GM19372 (cell line): ENCODE results near the gene CEACAM21.

Experiments
- ATAC-seq: cut with Tn5 transposase; IDR thresholded peaks from one replicate; pipeline ENCODE4 v1.9.1; 2021; ENCODE audit warnings: mild to moderate bottlenecking, low read depth, moderate library complexity; ENCODE audit not compliant: unreplicated experiment

The CEACAM21 gene

DNA sequence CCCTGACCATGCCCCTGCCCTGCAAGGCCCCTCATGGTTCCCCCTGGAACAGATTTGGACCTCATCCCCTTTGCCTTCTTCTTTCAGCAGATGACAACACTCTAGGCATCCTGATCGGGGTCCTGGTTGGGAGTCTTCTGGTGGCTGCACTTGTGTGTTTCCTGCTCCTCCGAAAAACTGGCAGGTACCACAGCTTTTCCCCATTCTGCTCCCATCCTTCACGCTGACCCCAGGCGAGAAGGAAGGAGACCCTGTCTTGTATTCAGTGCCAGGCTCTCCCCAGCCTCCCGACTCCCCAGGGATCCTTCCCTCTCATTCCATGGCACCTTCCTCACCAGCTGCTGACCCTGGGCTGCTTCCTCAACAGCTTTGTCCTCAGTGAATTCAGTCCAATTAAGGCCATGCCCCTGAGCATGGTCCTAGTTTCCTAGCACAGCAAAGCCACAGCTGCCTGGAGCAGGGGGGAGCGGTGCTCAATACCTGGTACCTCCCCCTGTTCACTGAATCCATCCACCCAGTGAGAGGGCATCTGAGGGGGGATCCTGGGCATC is 8.4 kb downstream of the CEACAM21 start:
- no peak for ATAC-seq

DNA sequence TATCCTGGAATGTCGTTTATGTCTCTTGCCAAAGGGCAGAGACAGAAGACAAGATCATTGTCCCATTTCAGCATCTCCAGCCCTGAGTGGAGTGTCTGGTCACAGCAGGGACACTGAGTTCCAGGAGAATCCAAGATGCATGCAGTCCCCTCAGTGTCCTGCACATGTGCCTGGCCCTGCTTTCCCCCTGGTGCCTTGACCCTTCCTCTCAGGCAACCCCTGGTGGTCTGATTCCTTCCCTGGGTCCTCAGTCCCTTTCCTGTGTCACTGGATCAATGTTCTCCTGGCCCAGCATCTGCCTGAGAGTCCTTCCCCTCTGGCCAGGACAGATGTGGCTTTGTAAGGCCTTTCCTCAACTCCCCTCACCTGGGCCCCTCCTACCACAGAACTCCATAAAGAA is 9.0 kb downstream of the CEACAM21 start:
- no peak for ATAC-seq

DNA sequence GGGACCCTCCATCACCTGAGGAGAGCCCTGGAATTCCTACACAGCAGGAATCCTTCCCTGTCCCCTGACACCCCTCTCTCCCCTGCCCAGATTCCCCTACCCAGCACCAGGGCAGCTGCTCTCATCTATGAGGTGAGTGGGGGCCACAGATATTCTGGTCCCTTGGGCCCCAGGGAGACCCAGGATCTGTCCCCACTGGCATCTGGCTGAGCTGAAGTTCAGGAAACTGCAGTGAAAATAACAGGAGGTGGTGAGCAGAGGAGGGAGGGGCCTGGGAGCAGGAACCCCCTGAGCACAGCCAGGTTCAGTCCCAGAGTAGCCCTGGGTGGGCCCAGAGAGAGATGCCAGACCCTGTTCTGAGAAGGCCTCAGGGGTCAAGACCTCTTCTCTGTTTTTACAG is 10.1 kb downstream of the CEACAM21 start:
- ATAC-seq: no peak

DNA sequence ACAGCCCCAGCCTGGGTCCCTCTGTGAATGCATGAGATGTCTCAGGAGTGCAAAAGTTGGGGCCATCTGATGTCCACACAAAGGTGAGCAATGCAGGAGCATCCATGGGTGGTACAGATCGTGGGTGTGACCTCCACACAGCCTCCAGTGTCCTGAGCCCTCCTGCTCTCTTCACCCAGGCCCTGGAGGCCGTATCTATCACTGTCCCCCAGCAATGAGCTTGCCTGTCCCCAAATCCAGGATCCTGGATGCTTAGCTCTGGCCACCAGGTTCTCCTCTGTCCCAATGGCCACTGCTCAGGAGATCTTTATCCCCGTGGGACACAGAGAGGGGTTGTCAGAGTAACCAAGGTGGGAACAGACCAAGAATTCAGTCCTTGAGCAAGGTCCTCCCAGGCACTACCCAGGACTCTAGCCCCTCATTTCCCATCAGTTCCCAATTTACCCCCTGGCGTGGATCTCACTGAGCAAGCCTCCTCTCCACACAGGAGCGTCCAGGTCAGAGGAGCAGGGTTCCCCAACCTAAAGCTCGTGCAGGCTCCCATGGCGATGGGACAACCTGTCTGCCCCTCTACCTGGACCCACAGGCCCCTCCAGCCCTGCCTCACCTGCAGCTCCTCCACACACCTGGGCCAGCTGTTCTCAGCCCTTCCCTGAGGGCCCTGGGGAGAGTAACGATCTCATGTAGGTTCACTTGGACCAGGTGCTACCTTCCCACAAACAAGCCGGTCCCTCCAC is 11.3 kb downstream of the CEACAM21 start:
- no peak for ATAC-seq

DNA sequence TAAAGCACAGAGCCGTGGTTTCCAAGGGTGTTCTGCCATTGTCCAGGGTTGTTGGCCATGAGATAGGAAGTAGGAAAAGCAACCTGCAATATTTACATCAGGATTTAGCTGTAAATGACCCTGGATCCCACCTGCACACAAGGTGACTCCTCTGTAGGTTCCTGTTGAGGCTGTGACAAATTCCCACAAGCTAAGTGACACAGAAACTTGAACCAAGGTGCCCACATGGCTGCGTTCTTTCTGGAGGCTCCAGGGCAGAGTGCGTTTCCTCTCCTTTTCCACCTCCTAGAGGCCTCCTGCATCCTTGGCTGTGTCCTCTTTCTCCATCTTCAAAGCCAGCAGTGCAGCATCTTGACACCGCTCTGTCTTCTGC is 11.9 kb downstream of the CEACAM21 start:
- ATAC-seq: no peak

DNA sequence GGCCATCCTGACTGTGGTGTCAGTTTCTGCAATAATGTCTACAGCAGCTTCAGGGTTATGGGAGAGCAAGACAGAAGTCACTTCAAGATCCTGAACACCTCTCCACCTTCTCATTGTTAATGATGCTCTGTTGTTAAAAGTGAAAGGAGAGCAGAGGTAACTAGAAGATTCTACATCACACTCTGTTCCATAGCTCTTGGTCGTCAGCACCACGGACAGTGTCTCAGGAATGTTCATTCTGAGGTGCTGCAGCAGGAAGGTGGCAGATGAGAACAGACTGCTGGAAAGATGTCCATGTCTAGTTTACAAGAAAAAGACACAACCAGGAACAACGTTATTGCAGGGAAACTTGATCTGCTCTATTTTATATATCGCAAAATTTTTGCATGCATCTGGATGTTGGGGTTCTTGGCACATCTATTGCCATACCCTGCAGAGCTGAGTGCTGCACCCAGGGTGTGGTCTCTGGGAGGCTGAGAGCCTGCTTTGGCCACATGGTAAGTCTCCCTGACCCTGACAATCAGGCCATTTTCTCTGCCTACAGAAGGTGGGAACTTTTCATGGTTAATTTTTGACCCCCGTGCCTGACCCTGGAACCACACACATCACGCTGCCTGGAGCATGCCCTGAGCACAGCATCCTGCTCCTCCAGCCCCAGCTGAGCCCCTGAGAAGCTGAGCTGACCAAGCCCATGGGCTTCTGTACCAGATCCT is 12.7 kb downstream of the CEACAM21 start:
- no peak for ATAC-seq

DNA sequence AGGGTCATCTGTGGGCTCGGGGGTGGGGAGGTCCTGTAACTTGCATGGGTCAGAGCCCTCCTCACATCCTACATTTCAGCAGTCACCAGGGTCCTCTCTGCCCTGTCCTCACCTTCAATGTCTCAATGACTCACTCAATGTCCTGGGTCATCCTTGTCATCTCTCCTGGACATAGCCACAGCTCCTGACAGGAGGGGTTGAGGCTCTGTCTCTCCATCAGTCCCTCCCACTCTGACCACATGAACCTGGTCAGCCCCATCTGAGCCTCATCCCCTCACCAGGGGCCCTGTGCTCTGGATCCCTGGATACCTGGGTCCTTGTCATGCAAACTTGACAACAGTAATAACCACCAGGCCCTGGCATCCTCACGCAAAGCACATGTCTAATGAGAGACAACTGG is 13.4 kb downstream of the CEACAM21 start:
- ATAC-seq: no peak

DNA sequence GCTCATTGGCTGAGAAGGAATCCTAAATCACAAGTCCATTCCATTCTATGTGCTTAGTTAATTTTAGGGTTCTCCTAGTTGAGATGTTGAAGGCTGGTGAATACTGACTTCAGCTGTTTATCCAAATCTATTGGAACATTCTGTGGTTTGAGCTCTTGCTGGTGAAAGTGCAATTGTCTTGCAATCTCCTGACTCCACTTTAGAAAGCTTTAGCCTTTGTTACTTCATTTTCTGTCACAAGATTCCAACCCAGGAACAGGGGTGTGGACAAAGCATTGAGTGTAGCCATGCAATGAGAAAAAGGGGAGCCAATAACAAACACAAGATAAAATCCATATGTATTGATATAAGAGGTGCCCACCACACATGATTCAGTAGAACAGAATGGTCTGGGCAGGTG is 15.0 kb downstream of the CEACAM21 start:
- no peak for ATAC-seq

DNA sequence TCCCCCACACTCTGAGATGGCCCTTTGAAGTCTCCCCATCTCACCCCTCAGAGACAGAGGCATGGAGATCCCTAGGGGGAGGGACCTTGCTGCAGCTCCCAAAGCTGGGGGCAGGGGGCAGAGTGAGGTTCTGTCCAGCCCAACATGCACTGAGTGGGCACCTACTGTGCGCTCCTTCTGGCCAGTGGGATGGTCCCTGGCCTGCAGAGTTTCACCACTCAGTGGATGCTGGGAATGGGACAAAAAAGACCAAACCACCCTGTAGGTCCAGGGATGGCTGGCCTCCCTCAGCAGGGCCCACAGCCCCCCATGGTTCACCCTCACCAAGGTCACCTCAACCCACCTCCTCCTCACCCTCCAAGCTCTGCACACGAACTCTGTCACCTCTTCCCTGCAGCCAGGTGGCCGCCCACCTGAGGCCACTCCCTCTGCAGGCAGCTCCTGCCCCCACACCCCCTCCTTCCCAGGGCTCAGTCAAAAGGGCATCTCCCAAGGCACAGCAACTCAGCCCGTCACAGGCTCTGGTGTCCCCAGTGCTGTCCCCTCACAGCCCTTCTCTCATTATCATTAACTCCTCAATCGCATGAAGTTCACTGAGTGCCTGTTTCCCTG is 16.1 kb downstream of the CEACAM21 start:
- no peak for ATAC-seq

DNA sequence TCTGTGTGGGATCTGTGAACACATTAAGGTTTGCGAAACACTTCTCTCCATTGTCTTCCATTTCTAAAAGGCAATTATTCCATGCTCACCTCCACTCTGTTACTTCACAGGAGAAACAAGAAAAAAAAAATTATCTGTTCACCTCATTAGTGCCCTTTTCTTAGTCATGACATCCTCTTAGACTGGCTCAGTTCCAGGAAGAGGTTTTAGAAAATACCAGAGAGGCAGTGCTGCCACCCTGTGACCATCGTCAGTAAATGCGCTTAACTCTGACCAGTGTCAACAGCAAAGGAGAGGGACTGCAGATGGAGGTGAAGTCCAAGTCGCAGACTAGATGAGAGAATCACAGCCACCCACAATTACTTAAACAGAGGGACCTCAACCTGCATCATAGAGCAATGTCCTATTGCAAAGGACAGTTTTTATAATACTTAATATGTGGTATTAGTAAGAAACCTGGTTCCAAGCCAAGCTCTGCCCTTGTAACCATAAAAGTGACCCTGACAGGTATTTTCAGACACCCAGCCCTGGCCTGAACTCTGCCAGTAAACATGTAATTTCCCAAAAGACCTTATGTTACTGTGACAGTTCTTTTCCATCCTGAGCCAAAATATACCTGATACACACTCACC is 19.4 kb downstream of the CEACAM21 start:
- ATAC-seq: no peak

DNA sequence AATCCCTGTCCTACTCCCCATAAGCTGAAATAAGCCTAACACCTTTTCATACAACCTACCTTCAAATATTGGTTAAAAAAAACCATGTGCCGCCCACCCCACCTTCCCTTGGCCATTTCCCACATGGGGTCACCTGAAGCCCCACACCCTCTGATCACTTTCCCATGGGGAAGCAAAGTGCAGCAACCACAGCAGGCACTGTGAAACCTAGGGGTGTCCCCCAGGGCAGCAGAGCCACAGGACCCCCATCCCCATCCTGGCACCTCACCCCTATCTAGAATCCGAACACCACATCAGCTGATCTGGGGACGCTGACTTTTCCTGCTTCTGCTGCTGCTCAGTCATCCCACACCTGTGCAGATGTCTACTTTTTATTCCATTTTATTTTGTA is 19.9 kb downstream of the CEACAM21 start:
- no peak for ATAC-seq

DNA sequence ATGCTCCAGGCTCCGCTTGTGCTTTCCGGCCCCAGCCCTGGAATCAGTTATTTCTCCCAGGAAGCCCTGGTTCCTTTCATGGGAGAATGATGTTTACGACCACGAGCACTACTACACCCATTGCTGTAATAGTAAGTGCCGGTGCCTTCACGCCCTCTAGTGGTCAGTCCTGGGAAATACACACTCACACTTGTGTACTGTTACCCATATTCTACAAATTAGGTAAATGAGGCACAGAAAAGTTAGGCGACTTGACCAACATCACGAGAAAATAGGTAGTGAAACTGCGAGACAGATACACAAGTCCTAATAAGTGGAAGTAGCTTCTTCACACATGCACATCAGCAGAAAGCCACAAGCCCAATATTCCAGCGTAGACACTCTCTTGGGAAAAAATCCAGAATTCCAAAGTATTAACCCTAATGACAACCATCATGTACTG is 21.7 kb downstream of the CEACAM21 start:
- peak; percentile 61 for ATAC-seq

DNA sequence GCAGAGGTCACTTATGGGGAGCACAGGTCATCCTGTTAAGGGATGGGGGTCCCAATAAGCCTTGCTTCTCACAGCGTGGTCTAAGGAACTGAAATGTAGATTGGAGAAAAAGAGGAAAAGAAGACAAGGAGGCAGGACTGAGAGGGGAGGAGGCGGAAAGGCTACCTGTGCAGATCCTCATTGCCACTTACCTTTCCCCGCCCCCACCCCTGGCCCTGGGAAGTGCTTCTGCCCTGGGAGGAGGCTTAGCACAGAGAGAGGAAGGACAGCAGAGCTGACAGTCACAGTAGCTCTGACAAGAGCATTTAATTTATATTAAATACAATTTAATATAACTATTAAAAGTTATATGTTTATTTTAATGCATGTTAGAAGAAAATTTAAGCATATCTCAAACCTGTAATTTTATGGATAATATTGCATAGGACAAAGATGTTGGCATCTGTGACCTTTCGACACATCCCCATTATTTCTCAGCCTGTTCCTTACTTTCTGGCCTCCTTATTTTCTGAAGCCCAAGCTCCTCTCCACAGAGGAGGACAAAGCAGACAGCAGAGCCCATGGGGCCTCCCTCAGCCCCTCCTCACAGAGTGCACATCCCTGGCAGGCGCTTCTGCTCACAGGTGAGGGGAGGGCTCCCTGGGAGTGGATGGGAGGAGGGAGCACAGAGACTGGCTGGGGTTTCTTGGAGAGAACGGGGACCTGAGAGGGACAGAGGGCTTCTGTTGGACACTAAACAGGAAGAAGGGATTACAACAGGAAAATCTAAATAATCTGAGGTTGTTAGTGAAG is 23.4 kb downstream of the CEACAM21 start:
- no peak for ATAC-seq

DNA sequence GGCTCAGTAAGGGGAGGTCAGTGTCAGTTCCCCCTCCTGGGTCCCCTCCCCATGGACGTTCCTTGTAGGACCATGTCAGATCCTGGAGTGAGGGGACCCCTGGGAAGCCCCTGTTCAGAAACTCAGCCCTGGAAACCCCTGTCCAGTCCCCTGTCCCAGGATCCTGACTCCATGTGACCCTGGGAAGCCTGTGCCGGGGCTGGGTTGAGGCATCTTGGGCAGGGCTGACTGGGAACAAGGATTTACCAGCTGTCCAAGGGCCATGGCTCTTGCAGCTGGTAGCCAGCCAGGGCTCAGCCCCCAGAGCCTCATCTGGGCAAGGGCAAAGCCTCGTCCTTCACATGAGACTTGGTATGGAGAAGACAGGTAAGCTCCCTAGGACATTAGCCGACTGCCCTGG is 25.8 kb downstream of the CEACAM21 start:
- no peak for ATAC-seq

DNA sequence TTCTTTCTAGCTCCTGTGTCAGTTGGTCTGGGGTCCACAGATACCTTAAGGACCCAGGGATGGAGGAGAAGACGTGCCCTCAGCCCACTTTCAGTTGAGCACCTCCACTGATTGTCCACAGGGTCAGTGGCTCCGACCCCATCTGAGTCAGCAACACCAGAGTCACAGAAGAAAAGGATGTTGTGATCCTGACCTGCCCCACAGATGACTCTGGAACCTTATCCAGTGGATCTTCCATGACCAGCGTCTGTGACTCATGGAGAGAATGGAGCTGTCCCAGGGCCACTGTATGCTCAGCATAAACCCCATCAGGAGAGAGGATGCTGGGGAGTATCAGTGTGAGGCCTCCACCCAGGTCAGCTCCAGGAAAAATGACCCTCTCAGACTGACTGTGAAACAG is 28.9 kb downstream of the CEACAM21 start:
- ATAC-seq: no peak

DNA sequence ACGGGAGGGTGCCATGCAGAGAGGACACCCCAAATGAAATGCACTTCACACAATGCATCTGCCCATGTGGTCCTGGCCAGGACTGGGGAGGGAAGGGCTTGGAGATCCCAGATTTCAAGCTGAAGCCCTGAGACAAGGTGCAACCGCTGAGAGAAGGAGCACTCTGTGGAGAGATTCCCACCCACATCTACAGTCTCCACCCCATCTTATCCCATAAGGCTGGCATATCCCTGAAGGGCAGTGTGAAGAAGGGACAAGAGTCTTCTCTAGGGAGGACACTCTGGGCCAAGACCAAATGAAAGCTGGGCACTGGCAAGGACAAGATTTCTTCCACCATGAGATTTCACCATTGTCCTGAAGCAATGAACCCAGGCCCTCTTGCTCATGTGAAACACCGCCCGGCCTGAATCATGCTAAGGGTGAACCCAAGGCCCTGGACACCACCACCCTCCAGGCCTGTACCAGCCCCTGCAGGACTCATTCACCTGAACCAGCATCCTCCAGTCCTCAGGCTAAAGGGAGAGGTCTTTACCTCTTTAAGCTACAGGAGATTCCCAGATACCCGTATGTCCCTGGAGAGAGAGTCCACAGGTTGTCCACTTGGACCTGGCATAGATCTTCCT is 30.4 kb downstream of the CEACAM21 start:
- no peak for ATAC-seq

DNA sequence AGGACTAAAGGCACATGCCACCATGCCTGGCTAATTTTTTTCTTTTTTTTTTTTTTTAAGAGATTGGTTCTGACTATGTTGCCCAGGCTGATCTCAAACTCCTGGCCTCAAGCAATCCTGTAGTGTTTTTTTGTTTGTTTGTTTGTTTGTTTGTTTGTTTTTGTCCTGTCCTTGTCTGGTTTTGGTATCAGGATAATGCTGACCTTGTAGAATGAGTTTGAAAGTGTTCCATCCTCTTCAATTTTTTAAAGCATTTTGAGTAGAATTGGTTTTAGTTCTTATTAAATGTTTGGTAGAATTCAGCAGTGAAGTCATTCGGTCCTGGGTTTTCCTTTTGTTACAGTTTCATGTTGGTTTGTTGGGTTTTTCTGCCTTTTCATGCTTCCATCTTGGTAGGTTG is 31.7 kb downstream of the CEACAM21 start:
- no peak for ATAC-seq

DNA sequence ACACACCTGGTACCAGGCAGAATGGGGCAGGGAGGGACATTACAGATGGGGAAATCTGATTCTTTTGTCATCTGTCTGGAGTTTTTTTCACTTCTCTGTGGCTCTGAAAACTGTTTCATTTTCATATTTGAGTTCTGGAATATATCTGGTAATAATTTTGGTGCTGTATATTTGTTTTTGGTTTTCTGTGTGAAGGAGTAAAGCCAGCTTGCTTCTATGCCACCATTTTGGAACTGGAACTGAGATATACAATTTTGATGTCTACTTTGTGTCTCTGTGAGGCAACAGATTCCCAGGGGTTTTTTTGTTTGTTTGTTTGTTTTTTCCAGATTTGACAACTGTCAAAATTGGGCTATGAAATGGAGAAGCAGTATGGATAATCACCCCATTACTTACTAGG is 34.8 kb downstream of the CEACAM21 start:
- ATAC-seq: no peak

DNA sequence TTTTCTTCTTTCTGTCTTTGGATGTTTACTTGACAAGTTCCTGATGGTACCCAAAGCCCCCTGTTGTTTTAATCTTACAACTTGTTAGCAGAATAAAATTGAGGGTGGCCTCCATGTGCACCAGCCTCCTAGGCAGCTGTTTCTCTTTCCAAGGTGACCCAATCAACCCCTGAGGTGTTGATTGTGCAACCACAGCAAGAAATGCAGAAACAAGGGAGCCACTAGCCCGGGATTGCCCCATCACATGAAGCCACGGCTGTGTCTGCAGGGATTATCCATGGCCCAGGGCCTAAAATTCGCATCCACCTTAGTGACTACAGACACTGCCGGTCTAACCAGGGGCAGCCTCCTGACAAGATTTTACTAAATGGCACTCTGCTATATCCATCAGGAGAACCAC is 36.5 kb downstream of the CEACAM21 start:
- ATAC-seq: no peak

DNA sequence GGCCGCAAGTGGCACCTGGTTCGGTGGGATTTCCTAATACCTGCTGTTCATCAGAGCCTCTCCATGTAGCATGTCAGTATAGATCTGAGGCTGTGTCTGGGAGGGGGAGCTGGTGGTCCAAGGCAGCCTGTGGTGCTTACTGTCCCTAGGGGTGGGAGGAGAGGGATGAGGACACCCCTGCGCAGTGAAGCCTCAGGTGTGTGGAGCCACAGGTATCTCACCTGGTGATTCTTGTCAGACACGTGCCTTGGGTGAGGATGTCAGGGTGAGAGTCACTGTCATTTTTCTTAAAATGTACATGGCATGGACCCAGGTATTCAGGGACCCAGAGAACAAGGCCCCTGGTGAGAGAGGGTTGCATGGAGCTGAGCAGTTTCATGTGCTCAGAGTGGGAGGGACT is 39.2 kb downstream of the CEACAM21 start:
- ATAC-seq: no peak
